IMR-90 (cell line): Measurements from ENCODE around the gene RPS27A. TPM values are rescaled to one million over a fixed set of nuclear protein-coding genes. Genes with fewer than 3 reads are reported as not detected.
"Not testable (repeated sequence)": the region's sequence is repeated elsewhere in the genome, so short reads cannot be mapped to it uniquely, and the experiment has no call there.

Experiments
- ATAC-seq: fragments of 200-7000 bp; cut with Tn5 transposase; 2 replicates; pipeline ENCODE4 v1.9.1; 2020; ENCODE audit warnings: low read depth, mild to moderate bottlenecking, moderate library complexity
- BruUV-seq: library from RNA; stranded (reverse); fragments of 400-500 nt; replicated peaks from 2 replicates; lab custom pipeline; 2021; lab: Mats Ljungman, UMichigan
- CTCF ChIA-PET: fragments of 300-600 bp; formaldehyde crosslinking; extraction: SDS; loops from one replicate; lab custom pipeline; 2021; ENCODE audit warnings: antibody characterized with exemption; lab: Yijun Ruan, JAX
- POLR2A ChIA-PET: fragments of 300-600 bp; sonication (Branson Sonifier 250); formaldehyde crosslinking; loops from one replicate; lab custom pipeline; 2022; ENCODE audit warnings: antibody characterized with exemption; ENCODE audit not compliant: unreplicated experiment; lab: Charles Lee
- DNase-seq: peaks from one replicate; pipeline ENCODE4 v3.0.0; 2013
- H2AFZ ChIP-seq: replicated peaks from 2 replicates; pipeline ENCODE3; 2013; ENCODE audit warnings: low read length, mild to moderate bottlenecking; ENCODE audit not compliant: poor library complexity
- H2AK5ac ChIP-seq: 2 replicates; pipeline ENCODE4 v1.6.1; 2013; ENCODE audit warnings: low read depth, low read length, inconsistent platforms
- H2AK9ac ChIP-seq: replicated peaks from 2 replicates; pipeline ENCODE3; 2013; ENCODE audit warnings: mild to moderate bottlenecking, low read depth, low read length, moderate library complexity; ENCODE audit not compliant: poor library complexity
- H2BK120ac ChIP-seq: 2 replicates; pipeline ENCODE4 v1.6.1; 2013; ENCODE audit warnings: low read depth, low read length, inconsistent platforms
- H2BK15ac ChIP-seq: 3 replicates; pipeline ENCODE4 v1.6.1; 2013; ENCODE audit warnings: low read depth, low read length, inconsistent platforms
- H2BK20ac ChIP-seq: 2 replicates; pipeline ENCODE4 v1.6.1; 2013; ENCODE audit warnings: low read depth, mild to moderate bottlenecking, inconsistent platforms, low read length, moderate library complexity
- H2BK5ac ChIP-seq: 2 replicates; pipeline ENCODE4 v1.6.1; 2013; ENCODE audit warnings: mild to moderate bottlenecking, low read depth, low read length, inconsistent platforms; ENCODE audit not compliant: poor library complexity, severe bottlenecking
- H3K14ac ChIP-seq: replicated peaks from 2 replicates; pipeline ENCODE4 v1.6.1; 2013; ENCODE audit warnings: low read depth, low read length, inconsistent platforms
- H3K18ac ChIP-seq: 2 replicates; pipeline ENCODE4 v1.6.1; 2013; ENCODE audit warnings: low read depth, low read length, control low read depth
- H3K23ac ChIP-seq: 2 replicates; pipeline ENCODE4 v1.6.1; 2013; ENCODE audit warnings: low read depth, low read length, inconsistent platforms
- H3K27ac ChIP-seq: 2 replicates; pipeline ENCODE4 v1.5.1; 2013; ENCODE audit warnings: mild to moderate bottlenecking, control low read depth, low read length; ENCODE audit not compliant: insufficient read depth
- H3K27me3 ChIP-seq: 2 replicates; pipeline ENCODE4 v1.6.1; 2013; ENCODE audit warnings: low read length; ENCODE audit not compliant: control insufficient read depth, insufficient read depth
- H3K36me3 ChIP-seq: 2 replicates; pipeline ENCODE4 v1.6.1; 2013; ENCODE audit warnings: low read length, mixed read lengths; ENCODE audit not compliant: control insufficient read depth, insufficient read depth
- H3K4ac ChIP-seq: 2 replicates; pipeline ENCODE4 v1.6.1; 2013; ENCODE audit warnings: low read depth, low read length, inconsistent platforms
- H3K4me1 ChIP-seq: 2 replicates; pipeline ENCODE4 v1.6.1; 2013; ENCODE audit warnings: low read length, mixed read lengths; ENCODE audit not compliant: control insufficient read depth, insufficient read depth
- H3K4me2 ChIP-seq: 2 replicates; pipeline ENCODE4 v1.6.1; 2013; ENCODE audit warnings: low read depth, mild to moderate bottlenecking, control low read depth, low read length, moderate library complexity
- H3K4me3 ChIP-seq: 2 replicates; pipeline ENCODE4 v1.5.1; 2013; ENCODE audit warnings: low read depth, mild to moderate bottlenecking, control low read depth, low read length, moderate library complexity; ENCODE audit not compliant: insufficient read depth
- H3K56ac ChIP-seq: 2 replicates; pipeline ENCODE4 v1.6.1; 2013; ENCODE audit warnings: low read length, inconsistent platforms; ENCODE audit not compliant: insufficient read depth; ENCODE audit errors: extremely low read depth
- H3K79me1 ChIP-seq, 2 experiments: 2 replicates each; pipeline ENCODE4 v1.6.1; 2013; ENCODE audit warnings: low read length in 2 of 2, inconsistent platforms in 1 of 2, low read depth in 1 of 2
- H3K9ac ChIP-seq: 2 replicates; pipeline ENCODE4 v1.6.1; 2013; ENCODE audit warnings: low read depth, low read length, control low read depth
- H3K9me1 ChIP-seq: 2 replicates; pipeline ENCODE4 v1.6.1; 2013; ENCODE audit warnings: low read length, inconsistent platforms; ENCODE audit not compliant: insufficient read depth
- H3K9me3 ChIP-seq: 2 replicates; pipeline ENCODE4 v1.6.1; 2013; ENCODE audit warnings: low read length; ENCODE audit not compliant: control insufficient read depth, insufficient read depth
- H4K20me1 ChIP-seq: 2 replicates; pipeline ENCODE4 v1.6.1; 2013; ENCODE audit warnings: low read length, inconsistent platforms; ENCODE audit not compliant: insufficient read depth
- H4K5ac ChIP-seq: 2 replicates; pipeline ENCODE4 v1.6.1; 2013; ENCODE audit warnings: mild to moderate bottlenecking, low read depth, low read length, control low read depth
- H4K8ac ChIP-seq, 2 experiments: 2 replicates each; pipeline ENCODE4 v1.6.1; 2013; ENCODE audit warnings: low read depth in 2 of 2, low read length in 2 of 2, control low read depth in 1 of 2, inconsistent platforms in 1 of 2
- H4K91ac ChIP-seq: 2 replicates; pipeline ENCODE4 v1.6.1; 2013; ENCODE audit warnings: low read depth, low read length, inconsistent platforms; ENCODE audit not compliant: insufficient read depth
- WGBS, 2 experiments: methylation state at CpG; one replicate each; pipeline versions ENCODE4 v1.1.5 to v1.1.7; 2013; ENCODE audit warnings: missing lambda C conversion rate in 2 of 2; ENCODE audit not compliant: insufficient read length in 1 of 2; ENCODE audit errors: extremely low coverage in 2 of 2; 5-methylcytosine and 5-hydroxymethylcytosine counted together
- dilution Hi-C: fragments of 300-500 bp; cut with HindIII; formaldehyde crosslinking; loops from one replicate; pipeline ENCODE4 v1.14.3; 2018; ENCODE audit warnings: low sequenced_read_pairs; ENCODE audit not compliant: unreplicated experiment
- in situ Hi-C: fragments of 300-500 bp; cut with MboI; formaldehyde crosslinking; loops from 3 replicates; pipeline ENCODE4 v1.14.3; 2019; ENCODE audit warnings: low sequenced_read_pairs, inconsistent platforms, mixed read lengths
- intact Hi-C: fragments of 100-400 bp; cut with micrococcal nuclease; formaldehyde crosslinking; loops from 2 replicates; pipeline ENCODE4 v1.10.0; 2022
- polyA plus RNA-seq, 3 experiments: library from polyadenylated mRNA; depleted of rRNA; stranded (reverse); fragments of >200 nt; gene quantifications; 2 replicates each; pipeline ENCODE4 v1.2.3, GENCODE V29; 2012; ENCODE audit warnings: low replicate concordance in 1 of 3
- total RNA-seq: library from RNA; depleted of rRNA; stranded (reverse); fragments of >200 nt; gene quantifications from 2 replicates; pipeline ENCODE4 v1.2.3, GENCODE V29; 2012

RPS27A gene
- total and polyA plus RNA-seq, 2 of the 4 experiments (the other 2 are of a cell fraction), result 496 to 1,421 TPM

GRCh38 chr2:55241582-55241981, 9.1 kb downstream of the RPS27A start:
- ATAC-seq, H3K4me2 ChIP-seq, H2BK5ac ChIP-seq, H3K4me1 ChIP-seq, H3K23ac ChIP-seq, H3K56ac ChIP-seq, H3K27me3 ChIP-seq, H2AK9ac ChIP-seq, H3K14ac ChIP-seq, H2BK120ac ChIP-seq, H2AK5ac ChIP-seq, H2BK20ac ChIP-seq, H3K9me1 ChIP-seq, intact Hi-C loops, H2AFZ ChIP-seq, POLR2A ChIA-PET, H2BK15ac ChIP-seq, H3K79me1 ChIP-seq, H4K20me1 ChIP-seq, H4K8ac ChIP-seq, H4K91ac ChIP-seq, H3K18ac ChIP-seq, H4K5ac ChIP-seq, H3K9ac ChIP-seq, dilution Hi-C loops, H3K27ac ChIP-seq, DNase-seq, BruUV-seq, H3K9me3 ChIP-seq, CTCF ChIA-PET, H3K4ac ChIP-seq, in situ Hi-C loops, H3K4me3 ChIP-seq: not testable (repeated sequence)
- peaks cover 16% of the 10 kb centered on the region for H3K36me3 ChIP-seq
- WGBS, 2 experiments, result 90% methylated on average over 5 of the region's 8 CpGs; no CpG with 5 or more reads in 1 of the 2 experiments
